Measurements from ENCODE around the gene CBFA2T3. TPM values are rescaled to one million over a fixed set of nuclear protein-coding genes. Genes with fewer than 3 reads are reported as not detected.

CBFA2T3 gene
- polyA plus RNA-seq, 12 donors = 11.6 to 27.0 (median 15.8) TPM; not detected in 1

- peak; percentile 49 for DNase-seq
These were observed 36.8 kb downstream of the CBFA2T3 start for GRCh38 chr16:88939972-88940861.

DNA sequence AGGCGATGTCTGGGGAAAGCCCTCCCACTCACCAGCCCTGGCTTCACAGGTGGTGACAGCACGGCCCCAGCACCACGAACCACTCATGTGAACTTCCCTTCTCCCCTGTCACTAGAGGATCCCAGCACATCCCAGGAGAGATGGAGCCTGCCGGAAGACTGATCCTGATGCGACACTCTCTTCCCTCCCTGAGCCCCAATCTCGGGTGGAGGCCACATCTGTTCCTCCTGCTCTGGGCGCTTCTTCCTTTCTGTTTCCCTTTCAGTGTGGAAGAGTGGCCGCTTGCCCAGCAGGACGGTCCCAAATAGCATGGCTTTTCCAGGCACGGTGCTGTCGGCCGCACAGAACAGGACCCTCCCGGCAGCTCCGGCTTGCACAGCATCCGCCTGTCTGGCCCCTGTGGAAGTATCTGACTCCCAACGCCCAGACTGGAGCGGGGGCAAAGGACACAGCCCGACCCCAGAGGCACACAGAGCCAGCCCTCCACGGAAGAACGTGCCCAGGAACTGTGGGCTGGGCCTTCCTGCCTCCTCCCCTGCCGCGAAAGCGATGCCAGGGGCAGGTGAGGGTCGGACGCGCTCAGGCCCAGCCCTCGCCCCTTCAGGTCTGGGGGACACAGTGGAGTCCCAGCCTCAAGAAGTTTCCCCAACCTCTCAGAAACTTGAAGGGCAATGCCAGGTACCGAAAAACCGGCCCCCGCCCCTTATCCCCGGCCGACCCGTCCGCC, 37.6 kb downstream of the CBFA2T3 start:
- no peak for DNase-seq

DNA sequence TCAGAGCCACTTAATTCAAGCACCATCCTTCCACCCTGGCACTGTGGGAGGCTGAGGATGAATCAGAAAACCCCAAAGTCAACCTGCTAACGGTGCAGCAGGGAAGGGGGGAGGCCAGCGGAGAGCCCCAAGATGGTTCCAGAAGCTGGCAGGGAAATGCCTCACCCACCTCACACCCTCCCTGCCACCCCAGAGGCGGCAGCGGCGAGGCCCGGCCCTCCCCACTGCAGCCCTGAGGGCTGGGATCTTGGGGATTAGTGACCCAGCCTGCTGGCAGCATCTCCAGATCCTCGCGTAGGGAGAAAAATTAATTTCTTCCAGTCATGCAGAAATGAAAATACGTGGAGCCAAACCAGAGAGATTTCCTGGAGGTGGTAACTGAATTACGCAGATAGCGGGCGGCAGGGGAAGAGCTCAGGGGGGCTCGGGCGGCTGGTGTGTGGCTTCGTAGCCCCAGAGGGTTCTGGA, 38.2 kb downstream of the CBFA2T3 start:
- no peak for DNase-seq

DNA sequence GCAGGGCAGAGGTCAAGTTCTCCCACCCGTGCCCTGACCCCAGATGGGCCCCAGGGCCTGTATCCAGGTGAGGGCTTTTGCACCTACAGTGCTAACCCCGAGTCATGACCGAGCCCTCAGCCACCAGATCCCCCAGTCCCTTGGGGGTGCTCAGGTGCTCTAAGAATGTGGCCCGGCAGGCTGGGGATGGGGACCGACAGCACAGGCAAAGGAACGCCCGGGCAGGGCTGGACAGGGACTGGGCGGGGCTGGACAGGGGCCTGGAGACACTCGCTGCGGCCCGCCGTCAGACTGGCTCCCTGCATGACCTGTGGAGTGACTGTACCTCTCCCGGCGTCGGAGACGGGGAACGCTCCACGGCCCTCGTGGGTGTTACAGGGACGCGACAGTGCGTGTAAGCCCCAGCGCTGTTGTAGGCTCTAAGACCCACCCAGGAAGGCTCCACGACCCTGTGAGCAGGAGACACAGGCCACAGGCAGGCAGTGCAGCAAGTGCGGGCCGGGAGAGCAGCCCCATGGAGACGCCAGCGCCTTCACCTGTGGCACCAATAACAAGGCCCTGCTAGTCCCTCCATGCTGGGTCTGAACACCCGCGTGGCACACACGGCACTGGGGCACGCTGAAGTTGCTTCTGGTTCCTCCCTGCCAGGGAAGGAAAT, 38.8 kb downstream of the CBFA2T3 start:
- DNase-seq = no peak

- no peak for DNase-seq
These were observed 39.8 kb downstream of the CBFA2T3 start for GRCh38 chr16:88937206-88937621.

GRCh38 chr16:88936556-88937205, 40.3 kb downstream of the CBFA2T3 start:
- peak; percentile 91 for DNase-seq

GRCh38 chr16:88936008-88936555, 40.9 kb downstream of the CBFA2T3 start:
- no peak for DNase-seq

DNA sequence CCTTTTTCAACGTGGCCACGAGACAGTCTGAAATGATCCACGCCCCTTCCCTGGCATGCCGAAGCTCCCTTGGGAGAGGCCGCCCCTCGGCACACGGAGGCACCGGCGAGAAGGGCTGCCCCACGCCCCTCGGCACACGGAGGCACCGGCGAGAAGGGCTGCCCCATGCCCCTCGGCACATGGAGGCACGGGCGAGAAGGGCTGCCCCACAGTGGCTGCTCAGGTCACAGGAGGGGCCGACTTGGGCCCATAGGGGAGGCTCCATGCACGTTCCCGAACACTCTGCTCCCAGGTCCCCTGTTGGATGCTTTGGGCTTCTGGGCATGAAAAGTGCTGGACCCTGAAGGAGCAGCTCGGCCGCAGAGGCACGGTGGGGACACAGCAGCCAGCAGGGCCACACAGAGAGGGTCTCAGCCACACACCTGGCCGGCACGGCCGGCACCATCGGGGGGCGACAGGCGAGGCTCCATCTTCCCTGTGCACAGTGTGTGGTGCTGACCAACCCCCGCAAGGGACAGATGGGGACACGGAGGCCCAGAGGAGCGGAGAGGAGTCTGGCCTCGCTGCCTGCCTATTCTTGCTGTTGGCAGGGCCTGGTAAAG, 42.8 kb downstream of the CBFA2T3 start:
- no peak for DNase-seq

GRCh38 chr16:88932929-88933328, 44.1 kb downstream of the CBFA2T3 start:
- no peak for DNase-seq

- no peak for DNase-seq
These were observed 45.1 kb downstream of the CBFA2T3 start for GRCh38 chr16:88931936-88932335.

DNA sequence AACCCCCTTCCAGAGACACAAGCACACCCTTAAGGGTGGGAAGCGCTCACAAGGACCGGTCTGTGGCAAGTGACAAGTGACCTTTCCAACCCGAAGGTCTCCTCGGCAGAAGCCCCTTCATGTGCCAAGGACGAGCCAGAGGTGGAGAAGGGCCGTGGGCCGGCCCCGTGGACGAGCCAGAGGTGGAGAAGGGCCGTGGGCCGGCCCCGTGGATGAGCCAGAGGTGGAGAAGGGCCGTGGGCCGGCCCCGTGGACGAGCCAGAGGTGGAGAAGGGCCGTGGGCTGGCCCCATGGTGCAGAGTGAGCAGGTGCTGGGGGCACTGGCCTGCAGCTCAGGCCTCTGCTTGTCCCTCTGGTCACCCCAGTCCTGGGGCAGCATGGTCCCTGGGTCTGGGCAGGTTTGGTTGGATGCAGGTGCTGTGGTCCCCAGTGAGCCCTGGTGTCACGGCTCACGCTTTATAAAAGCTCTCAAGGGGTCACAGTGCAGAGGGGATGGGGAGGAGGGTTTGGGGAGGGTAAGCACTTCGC, 45.6 kb downstream of the CBFA2T3 start:
- no peak for DNase-seq

DNA sequence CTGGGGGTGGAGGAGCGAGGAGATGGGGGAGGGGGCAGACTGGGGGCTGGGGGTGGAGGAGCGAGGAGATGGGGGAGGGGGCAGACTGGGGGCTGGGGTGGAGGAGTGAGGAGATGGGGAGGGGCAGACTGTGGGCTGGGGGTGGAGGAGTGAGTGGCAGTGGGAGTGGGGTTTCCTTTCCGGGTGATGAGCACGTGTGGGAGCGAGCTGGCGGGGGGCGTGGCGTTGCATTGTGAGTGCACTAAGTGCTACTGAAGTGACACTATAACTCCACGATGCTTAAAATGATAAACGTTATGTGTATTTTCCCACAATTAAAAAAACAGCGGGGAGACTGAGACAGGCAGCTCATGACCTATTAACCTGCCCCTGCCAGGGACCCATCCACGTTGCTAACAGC, 46.3 kb downstream of the CBFA2T3 start:
- DNase-seq = no peak

- no peak for DNase-seq
These were observed 47.9 kb downstream of the CBFA2T3 start for GRCh38 chr16:88929091-88929445.

- no peak for DNase-seq
These were observed 48.5 kb downstream of the CBFA2T3 start for GRCh38 chr16:88928405-88929090.

- DNase-seq = no peak
These were observed 49.3 kb downstream of the CBFA2T3 start for GRCh38 chr16:88927661-88928060.

DNA sequence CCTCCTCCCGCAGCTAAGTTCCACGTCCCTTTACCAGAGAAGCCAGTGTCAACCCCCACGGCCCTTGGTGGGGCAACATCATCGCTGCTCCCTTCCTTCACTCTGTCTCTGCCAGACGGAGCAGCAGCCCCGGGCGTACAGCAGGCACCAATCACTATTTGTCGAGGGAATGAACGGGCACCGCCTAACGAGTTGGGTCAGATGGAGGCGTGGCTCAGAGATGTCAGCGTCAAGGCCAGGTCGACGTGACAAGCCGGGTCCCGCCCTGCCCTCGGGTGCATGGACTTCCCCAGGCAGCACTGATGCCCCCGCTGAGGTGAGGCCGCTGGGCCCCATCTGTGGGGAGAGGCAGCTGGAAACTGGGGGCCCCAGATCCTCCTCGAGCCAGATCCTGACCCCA, 50.0 kb downstream of the CBFA2T3 start:
- no peak for DNase-seq

- DNase-seq = no peak
These were observed 50.5 kb downstream of the CBFA2T3 start for GRCh38 chr16:88926374-88926990.

GRCh38 chr16:88925540-88925887, 51.5 kb downstream of the CBFA2T3 start:
- no peak for DNase-seq

DNA sequence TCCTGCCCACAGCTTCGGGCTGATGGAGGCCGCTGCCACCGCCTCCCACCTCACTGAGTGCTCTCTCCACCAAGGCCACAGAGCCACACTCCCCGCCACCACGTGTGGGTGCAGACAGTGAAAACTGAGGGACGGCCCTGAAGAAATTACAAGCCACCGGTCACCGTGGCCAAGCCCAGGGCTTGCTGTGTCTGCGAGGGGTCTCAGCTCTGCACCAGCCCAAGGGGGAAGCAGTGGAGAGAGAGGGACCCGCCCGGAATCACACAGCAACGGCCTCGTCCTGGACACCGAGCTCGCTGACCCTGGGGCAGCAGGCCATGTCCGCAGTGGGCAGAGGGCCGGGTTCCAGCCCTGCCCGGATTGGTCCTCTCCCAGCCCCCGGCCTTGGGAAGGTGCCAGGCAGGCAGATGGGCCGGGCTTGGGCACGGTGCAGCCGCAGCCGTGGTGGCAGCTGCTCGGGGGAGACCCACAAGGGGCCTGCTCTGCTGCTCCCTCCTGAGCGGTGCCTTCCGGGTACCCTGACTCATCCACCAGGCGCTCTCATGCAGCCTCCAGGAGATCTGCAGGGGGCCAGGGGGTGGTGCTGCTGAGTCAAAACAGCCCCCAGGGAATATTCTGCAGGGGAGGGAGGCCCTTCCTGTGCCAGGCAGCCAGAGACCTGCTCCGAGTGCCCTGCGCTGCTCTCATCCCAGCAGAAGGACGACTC, 52.0 kb downstream of the CBFA2T3 start:
- DNase-seq = no peak

Data from muscle of arm (tissue), 12 donors.